HCT116 (cell line): ENCODE data around the gene UFSP2. TPM values are rescaled to one million over a fixed set of nuclear protein-coding genes. Genes with fewer than 3 reads are reported as not detected.

Experiments used
- ATAC-seq: fragments of 200-7000 bp; cut with Tn5 transposase; 2 replicates; pipeline ENCODE4 v1.9.1; 2020; ENCODE audit warnings: mild to moderate bottlenecking, moderate library complexity
- BruUV-seq: library from RNA; stranded (reverse); fragments of 400-500 nt; replicated peaks from 2 replicates; lab custom pipeline; 2021; lab: Mats Ljungman, UMichigan
- CTCF ChIA-PET: fragments of 300-600 bp; sonication (Branson Sonifier 250); formaldehyde crosslinking; loops from one replicate; lab custom pipeline; 2021; ENCODE audit warnings: antibody characterized with exemption; lab: Charles Lee
- POLR2A ChIA-PET: fragments of 300-600, 350-600 bp; sonication (Branson Sonifier 250); formaldehyde crosslinking; loops from one replicate; lab custom pipeline; 2021; ENCODE audit warnings: antibody characterized with exemption; lab: Charles Lee
- RAD21 ChIA-PET, 2 experiments: fragments of 300-600 bp; sonication (Branson Sonifier 250); formaldehyde crosslinking; loops; one replicate each; lab custom pipeline; 2023; ENCODE audit warnings: low total read pairs in 2 of 2; ENCODE audit not compliant: uncharacterized antibody in 2 of 2, unreplicated experiment in 2 of 2, low non-redundant PET in 1 of 2; lab: Charles Lee
- DNase-seq: peaks from one replicate; pipeline ENCODE4 v3.0.0-alpha.2; 2010; ENCODE audit warnings: low read depth, low spot score
- H2AFZ ChIP-seq: fragments of 200-600 bp; shearing (Covaris generic), sonication (generic); 2 replicates; pipeline ENCODE4 v1.6.1; 2017; ENCODE audit warnings: low read depth, mixed run types, mixed read lengths, antibody characterized with exemption, low read length; ENCODE audit not compliant: poor library complexity, severe bottlenecking
- H3K27ac ChIP-seq: 2 replicates; pipeline ENCODE4 v1.5.1; 2012; ENCODE audit warnings: low read depth, low read length
- H3K27me3 ChIP-seq: fragments of 200-600 bp; sonication (generic); 2 replicates; pipeline ENCODE4 v1.6.1; 2016; ENCODE audit warnings: mixed run types, low read length, mixed read lengths; ENCODE audit not compliant: insufficient read depth
- H3K36me3 ChIP-seq, 2 experiments: fragments of 200-500 bp in 1 of 2; fragments of 200-600 bp in 1 of 2; sonication (Bioruptor generic) in 1 of 2; sonication (generic) in 1 of 2; 2 replicates each; pipeline versions ENCODE4 v1.5.1 to v1.6.1; 2014 to 2016; ENCODE audit warnings: low read length in 2 of 2, inconsistent platforms in 1 of 2, mixed read lengths in 1 of 2, mixed run types in 1 of 2; ENCODE audit not compliant: insufficient read depth in 2 of 2, control insufficient read depth in 1 of 2
- H3K4me1 ChIP-seq, 2 experiments: fragments of 200-600 bp in 1 of 2; sonication (generic) in 1 of 2; 2 replicates each; pipeline versions ENCODE4 v1.5.1 to v1.6.1; 2012 to 2017; ENCODE audit warnings: low read length in 2 of 2, inconsistent platforms in 1 of 2, mild to moderate bottlenecking in 1 of 2, mixed read lengths in 1 of 2, mixed run types in 1 of 2, moderate library complexity in 1 of 2; ENCODE audit not compliant: insufficient read depth in 2 of 2, control insufficient read depth in 1 of 2
- H3K4me2 ChIP-seq: fragments of 200-600 bp; sonication (generic); 2 replicates; pipeline ENCODE4 v1.6.1; 2017; ENCODE audit warnings: mixed run types, low read length, mixed read lengths
- H3K4me3 ChIP-seq, 2 experiments: fragments of 200-600 bp in 1 of 2; sonication (generic) in 1 of 2; replicated peaks in 1 of 2; 2 replicates each; pipeline ENCODE4 v1.5.1; 2011 to 2016; ENCODE audit warnings: low read length in 2 of 2, control low read depth in 1 of 2, low read depth in 1 of 2, mild to moderate bottlenecking in 1 of 2, mixed read lengths in 1 of 2, mixed run types in 1 of 2
- H3K79me2 ChIP-seq: fragments of 200-600 bp; sonication (generic); 2 replicates; pipeline ENCODE4 v1.6.1; 2017; ENCODE audit warnings: mild to moderate bottlenecking, mixed run types, low read length, moderate library complexity, mixed read lengths; ENCODE audit not compliant: insufficient read depth
- H3K9ac ChIP-seq: fragments of 200-600 bp; sonication (generic); 2 replicates; pipeline ENCODE4 v1.6.1; 2016; ENCODE audit warnings: low read length, mixed read lengths
- H3K9me2 ChIP-seq: fragments of 200-600 bp; sonication (generic), shearing (Covaris generic); 2 replicates; pipeline ENCODE4 v1.6.1; 2017; ENCODE audit warnings: mixed run types, mild to moderate bottlenecking, moderate library complexity; ENCODE audit not compliant: insufficient read depth
- H3K9me3 ChIP-seq, 2 experiments: fragments of 200-500 bp in 1 of 2; fragments of 200-600 bp in 1 of 2; sonication (Bioruptor generic) in 1 of 2; sonication (generic) in 1 of 2; 2 replicates each; pipeline ENCODE4 v1.6.1; 2014 to 2017; ENCODE audit warnings: low read length in 2 of 2, mixed read lengths in 2 of 2, inconsistent platforms in 1 of 2, low read depth in 1 of 2, mild to moderate bottlenecking in 1 of 2, mixed run types in 1 of 2, moderate library complexity in 1 of 2; ENCODE audit not compliant: control insufficient read depth in 1 of 2, insufficient read depth in 1 of 2
- H4K20me1 ChIP-seq: fragments of 200-600 bp; sonication (generic), shearing (Covaris generic); 2 replicates; pipeline ENCODE4 v1.6.1; 2017; ENCODE audit warnings: mixed run types, mild to moderate bottlenecking, moderate library complexity; ENCODE audit not compliant: insufficient read depth
- CEBPB ChIP-seq: IDR thresholded peaks from 2 replicates; pipeline ENCODE4 v1.6.1; 2012; ENCODE audit warnings: low read depth
- EZH2phosphoT487 ChIP-seq: fragments of 200-600 bp; IDR thresholded peaks from 2 replicates; pipeline ENCODE4 v1.6.1; 2018; ENCODE audit warnings: antibody characterized with exemption, borderline replicate concordance
- POLR2AphosphoS5 ChIP-seq: IDR thresholded peaks from 2 replicates; pipeline ENCODE4 v1.6.1; 2011; ENCODE audit warnings: mild to moderate bottlenecking, low read depth, low read length, moderate library complexity
- RAD21 ChIP-seq: IDR thresholded peaks from 2 replicates; pipeline ENCODE4 v1.6.1; 2012; ENCODE audit warnings: low read depth, mild to moderate bottlenecking
- SP1 ChIP-seq: IDR thresholded peaks from 2 replicates; pipeline ENCODE4 v1.6.1; 2012; ENCODE audit warnings: low read depth
- intact Hi-C: fragments of 100-400 bp; cut with micrococcal nuclease; formaldehyde crosslinking; loops from 2 replicates; pipeline ENCODE4 v1.10.0; 2022
- total RNA-seq: library from RNA; stranded (reverse); gene quantifications from one replicate; pipeline ENCODE4 v1.2.1, GENCODE V29; 2021; ENCODE audit not compliant: unreplicated experiment

The UFSP2 gene
- total RNA-seq, 1 experiment from 2014 or later, result 29.4 TPM

GRCh38 chr4:185361872-185362271, 63.9 kb downstream of the UFSP2 start:
- no peak for DNase-seq
- TF ChIP-seq EZH2phosphoT487, result no peak
- TF ChIP-seq CEBPB, result no peak
- no peak for TF ChIP-seq POLR2AphosphoS5
- TF ChIP-seq SP1, result no peak
- H3K4me3 ChIP-seq, result no peak overlapping the region
- H3K36me3 ChIP-seq, result no peaks in the 10 kb centered on the region
- peaks cover 0 to 8% of the 10 kb centered on the region in 2 experiments; a peak in 2 of 4 replicates for H3K4me1 ChIP-seq
- CTCF ChIA-PET, result no interaction called here
- no peak overlapping the region for H3K9ac ChIP-seq
- POLR2A ChIA-PET, result no interaction called here
- no peak overlapping the region for H3K4me2 ChIP-seq
- RAD21 ChIA-PET, result no interaction called here
- H3K9me2 ChIP-seq, result no peaks in the 10 kb centered on the region
- no peak overlapping the region for H3K27ac ChIP-seq
- no peaks in the 10 kb centered on the region for H4K20me1 ChIP-seq
- BruUV-seq, result no TSS peak
- H3K9me3 ChIP-seq, result no peaks in the 10 kb centered on the region
- intact Hi-C loops, result no loop called here
- no peaks in the 10 kb centered on the region for H3K27me3 ChIP-seq
- no peak overlapping the region for H2AFZ ChIP-seq
- no peak for ATAC-seq
- no peaks in the 10 kb centered on the region for H3K79me2 ChIP-seq

GRCh38 chr4:185359767-185360446, 65.9 kb downstream of the UFSP2 start:
- H3K4me2 ChIP-seq, result no peak overlapping the region
- H3K9ac ChIP-seq, result no peak overlapping the region
- H3K9me3 ChIP-seq, result no peaks in the 10 kb centered on the region
- H3K79me2 ChIP-seq, result no peaks in the 10 kb centered on the region
- ATAC-seq (no peak), DNase-seq (no peak)
- no peaks in the 10 kb centered on the region for H3K27me3 ChIP-seq
- ChIA-PET POLR2A (no interaction called here), CTCF (no interaction called here), RAD21 (no interaction called here)
- H3K36me3 ChIP-seq, result no peaks in the 10 kb centered on the region
- no peak overlapping the region for H3K4me3 ChIP-seq
- intact Hi-C loops, result no loop called here
- no peak overlapping the region for H2AFZ ChIP-seq
- no peak overlapping the region for H3K27ac ChIP-seq
- H3K9me2 ChIP-seq, result no peaks in the 10 kb centered on the region
- no peaks in the 10 kb centered on the region for H4K20me1 ChIP-seq
- TF ChIP-seq RAD21, result no peak
- BruUV-seq, result no TSS peak
- peaks cover 0 to 8% of the 10 kb centered on the region in 2 experiments; a peak in 2 of 4 replicates for H3K4me1 ChIP-seq
